Mesendoderm (in vitro differentiated cells): ENCODE results near the gene UGT1A1.

Experiments
- DNase-seq: peaks from one replicate; pipeline ENCODE4 v3.0.0; 2013
- H2AK5ac ChIP-seq: 2 replicates; pipeline ENCODE4 v1.6.1; 2013; ENCODE audit warnings: low read length, inconsistent platforms
- H2BK120ac ChIP-seq: 2 replicates; pipeline ENCODE4 v1.6.1; 2013; ENCODE audit warnings: low read depth, mild to moderate bottlenecking, low read length, moderate library complexity, mixed read lengths
- H2BK15ac ChIP-seq: replicated peaks from 2 replicates; pipeline ENCODE4 v1.6.1; 2013; ENCODE audit warnings: low read depth, mild to moderate bottlenecking, moderate library complexity
- H2BK5ac ChIP-seq: 2 replicates; pipeline ENCODE4 v1.6.1; 2013; ENCODE audit warnings: low read length, inconsistent platforms
- H3K18ac ChIP-seq: 2 replicates; pipeline ENCODE4 v1.6.1; 2013; ENCODE audit warnings: mild to moderate bottlenecking, low read length, mixed read lengths
- H3K23ac ChIP-seq: one replicate; pipeline ENCODE4 v1.6.1; 2013; ENCODE audit warnings: low read length
- H3K27ac ChIP-seq: 2 replicates; pipeline ENCODE4 v1.5.1; 2013; ENCODE audit warnings: low read depth, mild to moderate bottlenecking, inconsistent platforms, low read length, moderate library complexity
- H3K27me3 ChIP-seq: 2 replicates; pipeline ENCODE4 v1.6.1; 2013; ENCODE audit warnings: low read length, control low read depth, mild to moderate bottlenecking, inconsistent platforms; ENCODE audit not compliant: insufficient read depth, poor library complexity
- H3K36me3 ChIP-seq: 2 replicates; pipeline ENCODE4 v1.6.1; 2013; ENCODE audit warnings: low read length, inconsistent platforms; ENCODE audit not compliant: control insufficient read depth, insufficient read depth
- H3K4ac ChIP-seq: one replicate; pipeline ENCODE4 v1.6.1; 2013; ENCODE audit warnings: low read depth, mild to moderate bottlenecking, low read length, moderate library complexity
- H3K4me1 ChIP-seq: 2 replicates; pipeline ENCODE4 v1.6.1; 2013; ENCODE audit warnings: low read depth, low read length, inconsistent platforms; ENCODE audit not compliant: control insufficient read depth
- H3K4me2 ChIP-seq: 2 replicates; pipeline ENCODE4 v1.6.1; 2013; ENCODE audit warnings: low read length
- H3K4me3 ChIP-seq: 2 replicates; pipeline ENCODE4 v1.5.1; 2013; ENCODE audit warnings: mild to moderate bottlenecking, low read length
- H3K56ac ChIP-seq: one replicate; pipeline ENCODE4 v1.6.1; 2013; ENCODE audit warnings: low read length
- H3K79me1 ChIP-seq: 2 replicates; pipeline ENCODE4 v1.6.1; 2013; ENCODE audit warnings: low read length, inconsistent platforms
- H3K79me2 ChIP-seq: 2 replicates; pipeline ENCODE4 v1.6.1; 2013; ENCODE audit warnings: mild to moderate bottlenecking, low read length; ENCODE audit not compliant: control insufficient read depth, insufficient read depth
- H3K9ac ChIP-seq: 2 replicates; pipeline ENCODE4 v1.6.1; 2013; ENCODE audit warnings: low read length, inconsistent platforms
- H4K5ac ChIP-seq: one replicate; pipeline ENCODE4 v1.6.1; 2013; ENCODE audit warnings: low read length
- H4K8ac ChIP-seq: one replicate; pipeline ENCODE4 v1.6.1; 2013; ENCODE audit warnings: low read depth, mild to moderate bottlenecking, control low read depth, low read length, moderate library complexity
- WGBS: extraction: QIAGEN DNeasy Blood & Tissue Kit; methylation state at CpG from one replicate; pipeline ENCODE4 v1.1.7; 2013; ENCODE audit warnings: low lambda C conversion rate, missing lambda C conversion rate; ENCODE audit not compliant: insufficient coverage; ENCODE audit errors: extremely low coverage; 5-methylcytosine and 5-hydroxymethylcytosine counted together

The UGT1A1 gene

GRCh38 chr2:233793465-233794127 is 33.5 kb downstream of the UGT1A1 start:
- Histone ChIP-seq H3K27ac (no peak overlapping the region), H4K5ac (no peak overlapping the region), H3K56ac (no peak overlapping the region), H2BK15ac (no peak overlapping the region), H2BK120ac (no peak overlapping the region), H2AK5ac (no peak overlapping the region), H3K9ac (no peak overlapping the region), H3K18ac (no peak overlapping the region), H3K4me2 (no peak overlapping the region), H3K4me1 (no peaks in the 10 kb centered on the region), H3K79me1 (no peaks in the 10 kb centered on the region), H3K4me3 (no peak overlapping the region), H3K36me3 (no peaks in the 10 kb centered on the region), H3K79me2 (no peaks in the 10 kb centered on the region), H2BK5ac (no peak overlapping the region), H3K23ac (peak overlapping the region; percentile 45), H4K8ac (no peak overlapping the region), H3K4ac (no peak overlapping the region), H3K27me3 (no peaks in the 10 kb centered on the region)
- no peak for DNase-seq
- no CpG with 5 or more reads among the region's 18 CpGs for WGBS

GRCh38 chr2:233794128-233794658 is 34.1 kb downstream of the UGT1A1 start:
- H3K4ac ChIP-seq: no peak overlapping the region
- H3K27ac ChIP-seq: no peak overlapping the region
- H3K79me1 ChIP-seq: no peaks in the 10 kb centered on the region
- no peak overlapping the region for H3K56ac ChIP-seq
- no peaks in the 10 kb centered on the region for H3K79me2 ChIP-seq
- H3K36me3 ChIP-seq: no peaks in the 10 kb centered on the region
- WGBS: no CpG with 5 or more reads among the region's 17 CpGs
- no peak overlapping the region for H2BK120ac ChIP-seq
- no peaks in the 10 kb centered on the region for H3K4me1 ChIP-seq
- no peak overlapping the region for H3K4me2 ChIP-seq
- H3K27me3 ChIP-seq: no peaks in the 10 kb centered on the region
- H2AK5ac ChIP-seq: no peak overlapping the region
- H4K5ac ChIP-seq: no peak overlapping the region
- DNase-seq: no peak
- H3K23ac ChIP-seq: no peak overlapping the region
- no peak overlapping the region for H2BK5ac ChIP-seq
- no peak overlapping the region for H4K8ac ChIP-seq
- no peak overlapping the region for H3K4me3 ChIP-seq
- H2BK15ac ChIP-seq: no peak overlapping the region
- H3K9ac ChIP-seq: no peak overlapping the region
- no peak overlapping the region for H3K18ac ChIP-seq

- H3K36me3 ChIP-seq: no peaks in the 10 kb centered on the region
- H3K9ac ChIP-seq: no peak overlapping the region
- H3K27me3 ChIP-seq: no peaks in the 10 kb centered on the region
- no peak overlapping the region for H3K4me2 ChIP-seq
- H4K5ac ChIP-seq: no peak overlapping the region
- H2AK5ac ChIP-seq: no peak overlapping the region
- H3K4me3 ChIP-seq: no peak overlapping the region
- no peaks in the 10 kb centered on the region for H3K79me1 ChIP-seq
- H3K4ac ChIP-seq: no peak overlapping the region
- no peak overlapping the region for H3K23ac ChIP-seq
- no peak for DNase-seq
- no peak overlapping the region for H2BK5ac ChIP-seq
- H2BK15ac ChIP-seq: no peak overlapping the region
- H3K4me1 ChIP-seq: no peaks in the 10 kb centered on the region
- no peak overlapping the region for H3K56ac ChIP-seq
- WGBS: no CpG with 5 or more reads among the region's 13 CpGs
- H3K18ac ChIP-seq: no peak overlapping the region
- H3K79me2 ChIP-seq: no peaks in the 10 kb centered on the region
- no peak overlapping the region for H4K8ac ChIP-seq
- H3K27ac ChIP-seq: no peak overlapping the region
- H2BK120ac ChIP-seq: no peak overlapping the region
Observed at GRCh38 chr2:233795735-233796171, 35.7 kb downstream of the UGT1A1 start.

GRCh38 chr2:233796254-233796653 is 36.2 kb downstream of the UGT1A1 start:
- no peak overlapping the region for H4K8ac ChIP-seq
- H3K4me1 ChIP-seq: no peaks in the 10 kb centered on the region
- H3K4me2 ChIP-seq: no peak overlapping the region
- H3K9ac ChIP-seq: no peak overlapping the region
- H3K18ac ChIP-seq: no peak overlapping the region
- no peak for DNase-seq
- no peak overlapping the region for H2BK5ac ChIP-seq
- no peak overlapping the region for H2AK5ac ChIP-seq
- no peak overlapping the region for H2BK120ac ChIP-seq
- H2BK15ac ChIP-seq: no peak overlapping the region
- H3K27me3 ChIP-seq: no peaks in the 10 kb centered on the region
- H3K79me1 ChIP-seq: no peaks in the 10 kb centered on the region
- no peak overlapping the region for H3K4ac ChIP-seq
- no peak overlapping the region for H4K5ac ChIP-seq
- H3K27ac ChIP-seq: no peak overlapping the region
- no peak overlapping the region for H3K4me3 ChIP-seq
- no peak overlapping the region for H3K56ac ChIP-seq
- H3K79me2 ChIP-seq: no peaks in the 10 kb centered on the region
- no peak overlapping the region for H3K23ac ChIP-seq
- H3K36me3 ChIP-seq: no peaks in the 10 kb centered on the region
- WGBS: no CpG with 5 or more reads among the region's 9 CpGs

- H3K56ac ChIP-seq: no peak overlapping the region
- DNase-seq: no peak
Observed at GRCh38 chr2:233798335-233799086, 38.4 kb downstream of the UGT1A1 start.

More at GRCh38 chr2:233798335-233799086, 38.4 kb downstream of the UGT1A1 start:
- Histone ChIP-seq H3K36me3 (no peaks in the 10 kb centered on the region), H3K4ac (no peak overlapping the region), H3K4me3 (no peak overlapping the region), H3K4me1 (no peaks in the 10 kb centered on the region), H3K27me3 (no peaks in the 10 kb centered on the region), H3K79me1 (no peaks in the 10 kb centered on the region), H2BK15ac (no peak overlapping the region), H2BK5ac (no peak overlapping the region), H3K4me2 (no peak overlapping the region), H3K27ac (no peak overlapping the region), H4K5ac (no peak overlapping the region), H3K23ac (no peak overlapping the region), H2AK5ac (no peak overlapping the region), H3K79me2 (no peaks in the 10 kb centered on the region), H3K18ac (no peak overlapping the region), H2BK120ac (no peak overlapping the region), H3K9ac (no peak overlapping the region), H4K8ac (no peak overlapping the region)
- no CpG with 5 or more reads among the region's 14 CpGs for WGBS
